SIG-M5 treated with dmso at 0.1 percent for 504 hours (cell line): ENCODE measurements around the gene ACR.

Source experiments
- DNase-seq: peaks from one replicate; lab custom pipeline; 2025; ENCODE audit not compliant: unreplicated experiment; lab: John Stamatoyannopoulos, UW

The ACR gene

GRCh38 chr22:50702821-50703725, 34.9 kb upstream of the ACR start:
- no peak for DNase-seq

GRCh38 chr22:50703726-50704509, 34.1 kb upstream of the ACR start:
- DNase-seq, result no peak

- DNase-seq, result no peak
These were observed 33.3 kb upstream of the ACR start for GRCh38 chr22:50704510-50705218.

GRCh38 chr22:50705219-50705691, 32.7 kb upstream of the ACR start:
- DNase-seq, result no peak

GRCh38 chr22:50705851-50706351, 32.1 kb upstream of the ACR start:
- no peak for DNase-seq

- no peak for DNase-seq
These were observed 31.4 kb upstream of the ACR start for GRCh38 chr22:50706481-50707125.

- DNase-seq, result no peak
These were observed 29.5 kb upstream of the ACR start for GRCh38 chr22:50708474-50708873.

GRCh38 chr22:50708996-50709395, 29.0 kb upstream of the ACR start:
- DNase-seq, result no peak

GRCh38 chr22:50710221-50710620, 27.8 kb upstream of the ACR start:
- DNase-seq, result no peak

- DNase-seq, result no peak
These were observed 27.1 kb upstream of the ACR start for GRCh38 chr22:50710886-50711285.

- DNase-seq, result no peak
These were observed 26.3 kb upstream of the ACR start for GRCh38 chr22:50711446-50712340.

- no peak for DNase-seq
These were observed 25.5 kb upstream of the ACR start for GRCh38 chr22:50712341-50713007.

GRCh38 chr22:50713008-50713385, 25.0 kb upstream of the ACR start:
- DNase-seq, result no peak

GRCh38 chr22:50713571-50714056, 24.4 kb upstream of the ACR start:
- no peak for DNase-seq

- DNase-seq, result no peak
These were observed 23.9 kb upstream of the ACR start for GRCh38 chr22:50714150-50714549.

GRCh38 chr22:50714631-50715179, 23.3 kb upstream of the ACR start:
- DNase-seq, result no peak

- no peak for DNase-seq
These were observed 22.8 kb upstream of the ACR start for GRCh38 chr22:50715250-50715649.

GRCh38 chr22:50715776-50716175, 22.2 kb upstream of the ACR start:
- no peak for DNase-seq
